Hepatocyte (in vitro differentiated cells): ENCODE data around the gene WNK2.

Experiments
- EZH2 ChIP-seq: fragments of 200-600 bp; sonication (generic); IDR thresholded peaks from 2 replicates; pipeline ENCODE4 v1.6.1; 2016; ENCODE audit warnings: antibody characterized with exemption, mild to moderate bottlenecking, borderline replicate concordance
- EZH2phosphoT487 ChIP-seq: fragments of 200-600 bp; sonication (generic); IDR thresholded peaks from one replicate; pipeline ENCODE4 v1.6.1; 2018; ENCODE audit warnings: antibody characterized with exemption, mild to moderate bottlenecking, low read depth, moderate library complexity; ENCODE audit not compliant: unreplicated experiment, severe bottlenecking
- TF ChIP-seq, protein P1 (sequence below): fragments of 200-600 bp; sonication (generic); IDR thresholded peaks from 2 replicates; pipeline ENCODE4 v1.5.1; 2016; ENCODE audit warnings: antibody characterized with exemption, mild to moderate bottlenecking; ENCODE audit not compliant: poor library complexity

DNA sequence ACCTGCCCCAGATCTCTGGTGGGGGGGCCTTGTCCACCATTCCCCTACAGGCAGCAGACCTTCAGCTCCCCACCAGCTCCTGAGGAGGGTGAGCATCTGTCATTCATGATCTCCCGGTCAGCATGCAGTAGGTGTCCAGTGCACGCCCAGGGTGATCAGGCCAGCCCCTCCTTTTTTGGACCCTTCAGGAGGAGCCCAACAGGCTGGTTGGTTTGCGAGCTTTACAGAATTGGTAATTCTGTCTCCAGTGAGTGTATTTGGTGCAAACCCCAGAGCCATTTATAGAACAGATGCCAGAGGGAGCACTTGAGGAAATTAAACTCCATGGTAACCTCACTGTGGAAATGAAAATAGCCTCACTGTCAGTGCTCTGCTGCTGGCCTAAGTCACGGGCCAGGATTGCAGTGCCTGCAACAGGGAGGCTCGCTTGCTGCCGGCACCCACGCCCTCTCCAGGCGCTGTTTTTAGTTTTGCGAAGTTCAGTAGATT lies 23.4 kb downstream of the WNK2 start:
- no peak for TF ChIP-seq EZH2phosphoT487
- TF ChIP-seq EZH2, result no peak
- TF ChIP-seq, protein P1, sequence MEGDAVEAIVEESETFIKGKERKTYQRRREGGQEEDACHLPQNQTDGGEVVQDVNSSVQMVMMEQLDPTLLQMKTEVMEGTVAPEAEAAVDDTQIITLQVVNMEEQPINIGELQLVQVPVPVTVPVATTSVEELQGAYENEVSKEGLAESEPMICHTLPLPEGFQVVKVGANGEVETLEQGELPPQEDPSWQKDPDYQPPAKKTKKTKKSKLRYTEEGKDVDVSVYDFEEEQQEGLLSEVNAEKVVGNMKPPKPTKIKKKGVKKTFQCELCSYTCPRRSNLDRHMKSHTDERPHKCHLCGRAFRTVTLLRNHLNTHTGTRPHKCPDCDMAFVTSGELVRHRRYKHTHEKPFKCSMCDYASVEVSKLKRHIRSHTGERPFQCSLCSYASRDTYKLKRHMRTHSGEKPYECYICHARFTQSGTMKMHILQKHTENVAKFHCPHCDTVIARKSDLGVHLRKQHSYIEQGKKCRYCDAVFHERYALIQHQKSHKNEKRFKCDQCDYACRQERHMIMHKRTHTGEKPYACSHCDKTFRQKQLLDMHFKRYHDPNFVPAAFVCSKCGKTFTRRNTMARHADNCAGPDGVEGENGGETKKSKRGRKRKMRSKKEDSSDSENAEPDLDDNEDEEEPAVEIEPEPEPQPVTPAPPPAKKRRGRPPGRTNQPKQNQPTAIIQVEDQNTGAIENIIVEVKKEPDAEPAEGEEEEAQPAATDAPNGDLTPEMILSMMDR, result no peak
